ENCODE results near the gene PRXL2B.

The PRXL2B gene

GRCh38 chr1:2635361-2636010 lies 48.9 kb downstream of the PRXL2B start:
- DNase-seq (ENCODE audit: low read depth in 2 of 2) = no peak

DNA sequence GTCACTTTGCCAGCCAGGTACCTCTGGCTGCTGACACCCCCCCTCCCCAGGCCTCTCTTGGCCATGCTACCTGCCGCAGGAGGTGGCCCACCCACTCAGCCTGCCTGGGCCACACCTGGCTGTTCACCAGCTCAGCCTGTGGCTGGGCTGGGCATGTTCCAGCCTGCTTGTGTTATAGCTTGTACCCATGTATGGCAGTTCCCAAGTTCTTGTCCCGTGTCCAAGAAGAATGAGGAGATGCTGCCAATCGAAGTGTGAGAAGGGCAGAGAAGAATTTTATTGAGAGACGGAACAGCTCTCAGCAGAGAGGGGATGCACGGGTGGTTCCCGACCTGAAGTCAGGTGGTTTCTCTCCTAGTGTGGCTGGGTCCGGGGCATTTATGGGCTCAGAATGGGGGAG lies 50.2 kb downstream of the PRXL2B start:
- DNase-seq (ENCODE audit: low read depth in 2 of 2) = no peak

DNA sequence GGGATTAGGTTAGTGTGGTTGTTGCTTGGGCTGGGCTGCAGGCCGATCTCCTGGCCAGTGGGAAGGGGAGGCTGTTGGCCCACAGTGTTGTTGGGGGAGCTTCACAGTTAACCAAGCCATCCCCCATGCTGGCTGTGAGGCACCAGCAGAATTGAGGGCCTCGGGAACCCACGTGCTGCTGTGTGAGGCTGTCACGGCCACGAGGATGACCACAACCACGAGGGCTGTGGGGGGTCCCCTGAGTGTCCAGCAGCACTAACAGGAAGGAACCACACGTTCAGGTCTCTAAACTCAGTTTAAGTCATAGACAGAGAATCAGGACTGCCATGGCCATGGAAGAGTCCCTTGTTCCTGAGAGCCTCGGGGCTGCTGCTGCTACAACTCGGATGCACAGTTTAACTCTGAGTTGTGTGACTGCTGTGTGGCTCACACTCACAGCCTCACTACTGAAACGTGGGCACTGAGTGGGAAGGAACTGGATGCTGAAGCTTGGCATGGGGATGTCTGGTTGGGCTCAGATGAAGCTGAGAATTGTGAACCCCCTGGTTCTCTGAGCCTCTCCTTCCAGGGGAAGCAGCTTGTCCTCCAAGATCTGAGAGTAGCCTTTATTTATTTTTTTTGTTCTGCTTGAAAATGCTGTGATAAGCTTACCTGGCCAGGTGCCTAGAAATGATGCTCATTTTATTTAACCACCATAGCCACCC lies 51.0 kb downstream of the PRXL2B start:
- no peak for DNase-seq (ENCODE audit: low read depth in 2 of 2)

GRCh38 chr1:2638466-2639115 lies 52.0 kb downstream of the PRXL2B start:
- DNase-seq (ENCODE audit: low read depth in 2 of 2) = no peak

DNA sequence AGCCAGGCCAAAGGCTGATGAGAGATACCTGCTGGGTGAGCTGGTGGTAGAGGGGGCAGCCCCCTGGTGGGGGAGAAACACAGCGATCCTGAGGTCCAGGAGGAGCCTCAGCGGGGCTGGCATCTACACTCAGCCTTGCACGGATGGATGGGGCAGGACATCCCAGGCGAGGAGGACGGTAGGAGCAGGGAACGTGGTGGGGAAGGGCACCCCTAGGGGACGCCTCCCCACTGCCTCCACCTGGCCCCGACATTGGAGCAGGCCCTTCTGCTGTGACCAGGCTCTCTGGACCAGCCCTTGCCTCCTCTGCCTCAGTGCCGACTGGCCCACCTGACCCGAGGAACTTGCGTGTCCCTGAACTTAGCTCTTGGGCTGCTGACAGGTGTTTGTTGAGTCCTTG lies 52.6 kb downstream of the PRXL2B start:
- no peak for DNase-seq (ENCODE audit: low read depth in 2 of 2)

- no peak for DNase-seq (ENCODE audit: low read depth in 2 of 2)
Observed at GRCh38 chr1:2639607-2640521, 53.3 kb downstream of the PRXL2B start.

- no peak for DNase-seq (ENCODE audit: low read depth in 2 of 2)
Observed at GRCh38 chr1:2640626-2641025, 54.0 kb downstream of the PRXL2B start.

All from fibroblast of skin of left biceps (primary cell).